Stimulated activated CD4-positive, alpha-beta T cell treated with anti-CD3 and anti-CD28 coated beads, Interleukin-4, amount 100 ng/mL, for 1 hour (primary cell): Measurements from ENCODE around the gene GGT5.
A peak's percentile ranks its signal among the peaks of the same experiment; 100 is the strongest.
"Not testable (repeated sequence)": the region's sequence is repeated elsewhere in the genome, so short reads cannot be mapped to it uniquely, and the experiment has no call there.

ENCODE experiments used
- DNase-seq: peaks from one replicate; pipeline ENCODE4 v3.0.0-alpha.2; 2020

Gene GGT5

GRCh38 chr22:24262185-24262749 is 17.4 kb upstream of the GGT5 start:
- DNase-seq = not testable (repeated sequence)

GRCh38 chr22:24259459-24259858 is 14.6 kb upstream of the GGT5 start:
- DNase-seq = peak; percentile 67

DNA sequence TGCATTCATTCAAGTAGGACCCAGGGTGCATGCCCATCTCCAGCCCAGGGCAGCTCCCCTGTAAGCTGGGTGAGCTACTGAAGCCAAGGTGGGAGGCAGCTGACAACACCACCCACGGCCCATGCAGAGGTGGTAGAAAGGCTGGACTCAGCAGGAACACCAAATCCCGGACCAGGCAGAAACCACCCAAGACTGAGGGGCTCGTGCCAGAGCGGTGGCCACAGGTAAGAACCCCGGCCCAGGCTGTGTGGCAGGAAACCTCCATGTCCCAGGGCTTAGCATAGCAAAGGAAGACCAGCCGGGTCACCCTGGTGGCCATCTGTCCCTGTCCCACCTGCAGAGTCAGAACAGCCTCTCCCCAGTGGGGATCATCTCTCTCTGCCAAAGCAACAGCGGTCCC is 11.9 kb upstream of the GGT5 start:
- not testable (repeated sequence) for DNase-seq

- DNase-seq = not testable (repeated sequence)
Observed at GRCh38 chr22:24256136-24256535, 11.3 kb upstream of the GGT5 start.

GRCh38 chr22:24253126-24253525 is 8.2 kb upstream of the GGT5 start:
- DNase-seq = not testable (repeated sequence)

GRCh38 chr22:24251286-24251685 is 6.4 kb upstream of the GGT5 start:
- not testable (repeated sequence) for DNase-seq

DNA sequence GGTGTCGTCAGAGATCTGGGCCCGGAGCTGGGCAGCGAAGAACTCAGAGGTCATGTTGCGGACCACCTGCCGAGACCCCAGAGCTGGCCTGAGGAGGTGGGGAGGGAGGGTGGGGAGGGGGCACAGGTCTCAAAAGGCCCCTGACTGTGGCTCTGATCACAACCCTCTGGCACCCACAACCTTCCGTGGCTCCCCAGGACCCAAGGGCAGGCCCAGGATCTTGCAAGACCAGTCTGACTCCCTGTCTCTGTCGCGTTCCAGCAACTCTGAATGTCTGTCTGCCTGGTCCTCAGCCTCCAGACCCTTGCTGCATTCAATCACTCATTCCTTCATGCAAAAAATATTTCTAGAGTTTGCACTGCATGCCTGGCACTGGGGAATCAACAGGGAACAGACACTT is 4.5 kb upstream of the GGT5 start:
- DNase-seq = not testable (repeated sequence)

GRCh38 chr22:24248611-24249010 is 3.7 kb upstream of the GGT5 start:
- DNase-seq = not testable (repeated sequence)

- peak; percentile 53 for DNase-seq
Observed at GRCh38 chr22:24247564-24248344, 2.9 kb upstream of the GGT5 start.

DNA sequence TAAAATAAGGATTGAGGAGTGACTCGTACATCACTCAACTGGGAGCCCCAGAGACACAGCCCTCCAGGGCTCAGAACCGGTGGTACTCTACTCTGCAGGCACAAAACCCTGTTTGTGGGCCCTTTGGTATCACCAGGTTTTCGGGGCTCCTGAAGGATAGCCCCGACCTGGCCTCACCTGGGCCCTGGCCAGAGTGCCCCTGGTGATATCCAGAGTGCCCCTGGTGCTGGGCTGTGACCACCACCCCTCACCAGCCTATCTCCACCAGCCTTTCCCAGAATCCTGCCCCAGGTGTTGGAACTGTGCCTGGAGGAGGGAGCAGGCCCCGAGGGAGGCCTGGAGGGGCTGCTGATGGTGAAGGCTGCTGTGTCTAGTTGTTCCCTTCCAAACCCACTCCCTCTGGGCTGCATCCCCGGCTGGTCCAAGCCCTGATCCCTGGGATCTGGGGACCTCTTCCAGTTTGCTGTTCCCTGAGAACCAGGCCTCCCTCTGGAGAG is 2.2 kb upstream of the GGT5 start:
- DNase-seq = no peak

DNA sequence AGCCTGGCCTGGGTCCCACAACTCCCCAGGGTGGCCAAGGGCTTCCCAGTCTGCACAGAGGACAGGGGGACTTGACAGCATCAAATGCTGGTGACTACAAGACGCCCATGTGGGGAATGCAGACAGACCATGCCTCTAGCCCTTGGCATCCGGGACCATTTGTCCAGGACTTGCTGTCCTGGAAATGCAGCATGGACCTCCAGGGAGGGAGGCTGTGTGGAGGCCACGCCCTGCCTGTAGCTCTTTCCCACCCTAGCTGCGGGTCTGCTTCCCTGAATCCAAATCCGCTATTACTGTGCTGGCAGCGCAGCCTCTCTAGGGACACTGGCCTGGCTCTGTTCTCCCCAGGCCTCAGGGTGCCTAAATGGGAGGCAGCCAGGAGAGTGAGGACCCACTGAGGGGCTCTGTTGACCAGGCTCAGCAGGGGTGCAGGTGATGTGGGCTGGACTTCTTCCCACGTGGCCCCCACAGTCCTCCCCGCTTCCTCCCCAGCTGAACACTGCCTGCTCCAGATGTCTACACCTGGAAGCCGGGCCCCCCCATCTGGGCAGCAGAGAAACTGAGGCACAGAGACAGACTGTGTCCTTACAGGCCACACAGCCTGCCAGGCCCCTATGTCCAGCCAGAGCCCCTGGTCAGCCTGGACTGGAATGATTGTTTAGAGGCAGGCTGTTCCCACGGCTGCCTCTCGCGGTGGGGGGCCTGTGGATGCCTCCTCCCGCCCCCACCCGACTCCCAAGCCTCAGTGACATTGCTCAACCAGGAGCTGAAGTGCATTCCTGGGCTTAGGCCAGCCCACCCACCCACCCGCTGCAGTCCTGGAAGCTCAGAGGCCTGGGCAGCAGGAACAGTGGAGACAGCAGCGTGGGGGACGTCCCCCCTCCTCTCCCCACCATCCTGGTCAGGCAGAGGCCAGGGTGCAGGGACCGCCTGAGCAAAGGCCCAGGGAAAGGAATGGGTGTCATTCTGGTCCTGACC is 991 bp upstream of the GGT5 start:
- DNase-seq = not testable (repeated sequence)

DNA sequence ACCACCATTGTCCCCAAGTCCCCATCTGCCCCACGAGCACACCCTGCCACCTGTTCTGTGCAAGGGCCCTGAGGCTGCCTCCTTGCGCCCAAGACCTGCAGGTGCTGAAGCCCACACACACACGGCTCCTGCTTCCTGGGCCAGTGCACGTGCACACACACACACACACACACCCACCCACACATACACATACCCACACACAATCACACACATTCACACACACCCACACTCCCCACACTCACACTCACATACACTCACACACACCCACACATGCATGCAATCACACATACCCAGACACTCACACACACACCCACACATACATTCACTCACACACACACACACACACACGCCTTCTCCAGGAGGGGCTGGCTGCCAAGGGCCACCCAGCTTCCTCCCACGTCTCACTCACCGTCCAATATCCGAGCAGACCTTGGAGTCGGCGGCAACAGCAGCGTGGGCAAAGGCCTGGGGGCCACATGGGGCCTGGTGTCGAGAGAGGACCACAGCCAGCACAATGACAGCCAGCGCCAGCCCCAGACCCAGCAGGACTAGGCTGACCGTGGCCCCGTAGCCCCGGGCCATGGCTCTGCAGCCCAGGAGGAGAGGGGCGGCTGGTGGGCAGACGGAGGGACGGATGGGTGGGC is 616 bp downstream of the GGT5 start:
- DNase-seq = no peak

GRCh38 chr22:24243417-24243816 is 1.5 kb downstream of the GGT5 start:
- not testable (repeated sequence) for DNase-seq

- not testable (repeated sequence) for DNase-seq
Observed at GRCh38 chr22:24240985-24241692, 3.7 kb downstream of the GGT5 start.

- DNase-seq = no peak
Observed at GRCh38 chr22:24240381-24240780, 4.5 kb downstream of the GGT5 start.

DNA sequence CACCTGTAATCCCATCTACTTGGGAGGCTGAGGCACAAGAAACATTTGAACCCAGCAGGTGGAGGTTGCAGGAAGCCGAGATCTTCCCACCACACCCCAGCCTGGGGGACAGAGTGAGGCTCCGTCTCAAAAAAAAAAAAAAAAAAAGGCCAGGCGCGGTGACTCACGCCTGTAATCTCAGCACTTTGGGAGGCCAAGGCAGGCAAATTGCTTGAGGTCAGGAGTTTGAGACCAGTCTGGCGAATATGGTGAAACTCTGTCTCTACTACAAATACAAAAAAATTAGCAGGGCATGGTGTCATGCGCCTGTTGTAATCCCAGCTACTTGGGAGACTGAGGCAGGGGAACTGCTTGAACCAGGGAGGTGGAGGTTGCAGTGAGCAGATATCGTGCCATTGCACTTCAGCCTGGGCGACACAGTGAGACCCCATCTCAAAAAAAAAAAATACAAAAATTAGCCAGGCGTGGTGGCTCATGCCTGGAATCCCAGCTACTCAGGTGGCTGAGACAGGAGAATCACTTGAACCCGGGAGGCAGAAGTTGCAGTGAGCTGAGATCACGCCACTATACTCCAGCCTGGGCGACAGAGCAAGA is 6.7 kb downstream of the GGT5 start:
- not testable (repeated sequence) for DNase-seq

GRCh38 chr22:24236656-24237055 is 8.2 kb downstream of the GGT5 start:
- DNase-seq = no peak

- no peak for DNase-seq
Observed at GRCh38 chr22:24235315-24235714, 9.6 kb downstream of the GGT5 start.

- DNase-seq = no peak
Observed at GRCh38 chr22:24233816-24234215, 11.1 kb downstream of the GGT5 start.

DNA sequence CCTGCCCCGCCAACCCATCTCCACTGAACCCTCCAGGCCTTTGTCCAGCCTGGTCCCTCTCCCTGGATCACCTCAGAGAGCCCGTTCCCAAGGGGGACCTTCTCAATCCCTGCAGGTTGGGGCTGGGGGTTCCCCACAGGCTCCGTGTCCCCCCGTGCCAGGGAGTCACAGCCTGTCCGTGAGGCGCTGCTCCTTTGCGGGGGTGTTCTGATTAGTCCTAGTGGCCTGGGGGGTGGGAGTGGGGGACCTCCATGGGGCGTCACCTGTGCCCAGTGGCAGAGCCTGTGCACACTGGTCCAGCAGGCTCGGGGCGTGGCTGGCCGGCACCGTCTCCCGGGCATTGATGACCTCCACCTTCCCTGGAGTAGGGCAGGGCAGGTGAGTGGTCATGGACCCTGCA is 11.6 kb downstream of the GGT5 start:
- no peak for DNase-seq

GRCh38 chr22:24232725-24233124 is 12.2 kb downstream of the GGT5 start:
- no peak for DNase-seq

- DNase-seq = no peak
Observed at GRCh38 chr22:24232124-24232523, 12.8 kb downstream of the GGT5 start.
